ENCODE measurements around the gene SRSF12. TPM values are rescaled to one million over a fixed set of nuclear protein-coding genes. Genes with fewer than 3 reads are reported as not detected.

SRSF12 gene
- total RNA-seq, 1 experiment from 2014 or later: not detected

- TF ChIP-seq SP1 (IDR thresholded peaks at IDR 0.05; ENCODE audit: low read depth) (no peak), CBX3 (IDR thresholded peaks at IDR 0.05; ENCODE audit: low read depth) (no peak), MAX (IDR thresholded peaks at IDR 0.05) (no peak), JUND (IDR thresholded peaks at IDR 0.05) (no peak), FOSL1 (IDR thresholded peaks at IDR 0.05; ENCODE audit: low read depth) (no peak), REST (IDR thresholded peaks at IDR 0.05; ENCODE audit: low read depth) (no peak), ELF1 (IDR thresholded peaks at IDR 0.05; ENCODE audit: borderline replicate concordance, low read depth) (no peak), POLR2A (IDR thresholded peaks at IDR 0.05; ENCODE audit: borderline replicate concordance, extremely low read depth, insufficient read depth, insufficient read length) (no peak), EGR1 (IDR thresholded peaks at IDR 0.05; ENCODE audit: low read depth) (no peak), SRF (IDR thresholded peaks at IDR 0.05; ENCODE audit: low read depth) (no peak), YY1 (IDR thresholded peaks at IDR 0.05; ENCODE audit: extremely low read depth, insufficient replicate concordance, low read depth, low read length) (no peak), ZNF274 (IDR thresholded peaks at IDR 0.05; ENCODE audit: low read depth, low read length) (no peak), TCF7L2 (IDR thresholded peaks at IDR 0.05; ENCODE audit: borderline replicate concordance, extremely low read depth, insufficient read depth, insufficient read length) (no peak), ATF3 (IDR thresholded peaks at IDR 0.05) (no peak), ZFX (IDR thresholded peaks at IDR 0.05) (no peak), CEBPB (IDR thresholded peaks at IDR 0.05; ENCODE audit: low read depth) (no peak), ZBTB33 (IDR thresholded peaks at IDR 0.05; ENCODE audit: extremely low read depth, insufficient replicate concordance, low read length) (no peak), SIN3A (IDR thresholded peaks at IDR 0.05; ENCODE audit: low read depth) (no peak)
- H4K20me1 ChIP-seq (ENCODE audit: insufficient read depth): no peaks in the 10 kb centered on the region
- ChIA-PET CTCF (no interaction called here), RAD21 (ENCODE audit: low non-redundant PET in 1 of 2, low total read pairs in 2 of 2, uncharacterized antibody in 2 of 2, unreplicated experiment in 2 of 2) (no interaction called here), POLR2A (no interaction called here)
- no peaks in the 10 kb centered on the region for H3K79me2 ChIP-seq (ENCODE audit: insufficient read depth, low read length)
- BruUV-seq (replicated peaks): no TSS peak
- DNase-seq (ENCODE audit: low read depth, low spot score): peak; percentile 10
- no peak overlapping the region for H3K9ac ChIP-seq (ENCODE audit: low read length)
- H3K9me2 ChIP-seq (ENCODE audit: insufficient read depth): no peaks in the 10 kb centered on the region
- no peaks in the 10 kb centered on the region for H3K27me3 ChIP-seq (ENCODE audit: insufficient read depth, low read length)
- peak; percentile 88 for ATAC-seq
- H3K36me3 ChIP-seq (ENCODE audit: control insufficient read depth in 1 of 2, insufficient read depth in 2 of 2, low read length in 2 of 2): no peaks in the 10 kb centered on the region
- intact Hi-C loops (cut with micrococcal nuclease): no loop called here
- no peaks in the 10 kb centered on the region for H3K9me3 ChIP-seq (ENCODE audit: control insufficient read depth in 1 of 2, insufficient read depth in 1 of 2, low read depth in 1 of 2, low read length in 2 of 2)
- H3K4me3 ChIP-seq (replicated peaks in 1 of 2; ENCODE audit: low read depth in 1 of 2, low read length in 2 of 2): no peak overlapping the region; a peak in 1 of 4 replicates
- peaks cover 0 to 15% of the 10 kb centered on the region in 2 experiments; a peak in 3 of 4 replicates for H3K4me1 ChIP-seq (ENCODE audit: control insufficient read depth in 1 of 2, insufficient read depth in 2 of 2, low read length in 2 of 2)
- peak overlapping the region; percentile 97 for H2AFZ ChIP-seq (ENCODE audit: low read depth, low read length, poor library complexity, severe bottlenecking)
- no peak overlapping the region for H3K27ac ChIP-seq (ENCODE audit: low read depth, low read length)
- peak overlapping the region; percentile 53 for H3K4me2 ChIP-seq (ENCODE audit: low read length)
Observed at GRCh38 chr6:89111933-89112332, 5.9 kb downstream of the SRSF12 start.
